Ovary (tissue), 9 donors: ENCODE measurements around the gene PRKCE. TPM values are rescaled to one million over a fixed set of nuclear protein-coding genes. Genes with fewer than 3 reads are reported as not detected.
A peak's percentile ranks its signal among the peaks of the same experiment; 100 is the strongest.

Experiments used
- DNase-seq, 5 donors: peaks; one replicate each; pipeline ENCODE4 v3.0.0-alpha.2; 2019 to 2020
- H3K27ac ChIP-seq, 2 donors: fragments of 200-600 bp; one replicate each; pipeline versions ENCODE4 v1.5.1 to v1.8.0; 2019 to 2022
- H3K27me3 ChIP-seq: fragments of 200-600 bp; one replicate; pipeline ENCODE4 v1.8.0; 2022
- H3K36me3 ChIP-seq: fragments of 200-600 bp; sonication (generic); one replicate; pipeline ENCODE4 v1.5.1; 2019
- H3K4me1 ChIP-seq: one replicate; pipeline ENCODE4 v1.8.1; 2013; ENCODE audit warnings: mild to moderate bottlenecking, moderate library complexity; ENCODE audit not compliant: insufficient read depth
- H3K4me3 ChIP-seq: fragments of 200-600 bp; sonication (generic); one replicate; pipeline ENCODE4 v1.5.1; 2017
- H3K9me3 ChIP-seq, 2 donors: fragments of 200-600 bp in 1 of 2; sonication (generic) in 1 of 2; one replicate each; pipeline versions ENCODE4 v1.5.1 to v1.8.1; 2013 to 2019; ENCODE audit warnings: mild to moderate bottlenecking in 1 of 2, moderate library complexity in 1 of 2
- CTCF ChIP-seq, 3 donors: fragments of 450-650 bp in 2 of 3; fragments of 200-600 bp in 1 of 3; IDR thresholded peaks; one replicate each; pipeline versions ENCODE4 v1.5.1 to v1.8.0; 2016 to 2022; ENCODE audit warnings: antibody characterized with exemption in 3 of 3, mild to moderate bottlenecking in 1 of 3
- EP300 ChIP-seq: sonication (generic); formaldehyde crosslinking; IDR thresholded peaks from one replicate; pipeline ENCODE4 v1.6.1; 2017; ENCODE audit warnings: antibody characterized with exemption
- POLR2A ChIP-seq: fragments of 450-650 bp; IDR thresholded peaks from one replicate; pipeline ENCODE4 v1.6.1; 2017; ENCODE audit warnings: antibody characterized with exemption, mild to moderate bottlenecking, moderate library complexity
- WGBS, 3 donors: extraction: QIAGEN DNeasy Blood & Tissue Kit in 1 of 3; methylation state at CpG; one replicate each; pipeline versions ENCODE4 v1.1.5 to v1.1.7; 2013 to 2017; 5-methylcytosine and 5-hydroxymethylcytosine counted together
- intact Hi-C, 4 donors: fragments of 100-400 bp; cut with DNase I; formaldehyde crosslinking; loops; one replicate each; pipeline versions ENCODE4 v1.11.0 to v1.15.1; 2022 to 2023
- polyA plus RNA-seq, 2 donors: library from polyadenylated mRNA; stranded (reverse); fragments of 200-250 nt in 1 of 2; fragments of 350-450 nt in 1 of 2; fragmentation: Illumina TruSeq in 1 of 2; extraction: RNeasy Lipid Tissue Mini Kit (QIAGEN cat#74804) in 1 of 2; gene quantifications; one replicate each; pipeline ENCODE4 v1.2.3, GENCODE V29; 2013 to 2014
- total RNA-seq, 7 donors: library from RNA; depleted of rRNA in 2 of 7; stranded (reverse); fragments of >200 nt in 2 of 7; fragmentation: NEBNext Ultra II Directional in 3 of 7; extraction: Animal tissue kit (Norgen Biotek cat#: 25700) in 3 of 7; gene quantifications; one replicate each; pipeline versions ENCODE4 v1.1.0 to v1.2.4, GENCODE V29; 2016 to 2023
- donor health status: DM: no; HTN: no; CAD: no; lungs with moderate emphysema.
- donor health status: DM: no; HTN: no; CAD: no.
- donor health status: Bipolar disorder and iron deficiency.
- donor health status: DM: yes; HTN: yes; CAD: no.
- donor health status: DM: no; HTN: no; CAD: no.
- donor health status: DM: yes; HTN: yes; CAD: no.

Gene PRKCE
- total and polyA plus RNA-seq, 9 donors = 3.1 to 22.8 (median 12.8) TPM

DNA sequence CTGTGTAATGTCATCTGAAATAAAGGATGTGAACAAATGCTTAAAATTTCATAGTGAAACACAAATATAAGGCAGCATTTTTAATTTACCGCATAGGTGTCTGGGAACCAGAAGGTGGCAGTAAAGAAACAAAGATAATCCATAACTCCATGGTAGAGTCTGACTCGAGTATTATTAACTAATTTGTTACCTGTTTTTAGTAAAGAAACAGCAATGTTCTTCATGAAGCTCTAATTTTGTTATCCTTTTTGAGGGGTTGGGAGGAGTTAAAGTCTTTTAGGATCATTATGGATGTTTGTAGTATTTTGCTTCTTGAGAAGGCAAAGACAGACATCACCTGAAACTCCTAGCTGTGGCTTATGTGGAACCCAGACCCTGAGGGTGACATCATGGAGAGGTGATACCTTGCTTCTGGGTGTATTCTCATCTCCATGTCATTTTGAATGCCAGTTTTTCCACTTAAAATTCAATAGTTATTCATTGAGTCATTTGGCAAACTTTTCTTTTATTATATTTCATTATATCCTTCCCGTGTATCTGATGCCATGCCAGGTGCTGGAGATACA is 359.5 kb downstream of the PRKCE start:
- Histone ChIP-seq H3K9me3 (no peaks in the 10 kb centered on the region), H3K27ac (no peak overlapping the region), H3K4me3 (no peak overlapping the region), H3K4me1 (no peaks in the 10 kb centered on the region), H3K27me3 (no peaks in the 10 kb centered on the region), H3K36me3 (no peaks in the 10 kb centered on the region)
- 29 to 34% (median 32%) methylated on average over 3 of the region's 3 CpGs for WGBS, 3 donors
- DNase-seq = no peak
- intact Hi-C loops = loop anchor here in 2 of 4 donors (5.0 to 10.0 kb wide), 2 partner anchors 351 to 354 kb away; no protein-coding TSS in a partner anchor
- no peak for TF ChIP-seq EP300
- TF ChIP-seq CTCF (IDR thresholded peaks at IDR 0.05) = peak; percentile 48 to 60 (median 54)
- no peak for TF ChIP-seq POLR2A

DNA sequence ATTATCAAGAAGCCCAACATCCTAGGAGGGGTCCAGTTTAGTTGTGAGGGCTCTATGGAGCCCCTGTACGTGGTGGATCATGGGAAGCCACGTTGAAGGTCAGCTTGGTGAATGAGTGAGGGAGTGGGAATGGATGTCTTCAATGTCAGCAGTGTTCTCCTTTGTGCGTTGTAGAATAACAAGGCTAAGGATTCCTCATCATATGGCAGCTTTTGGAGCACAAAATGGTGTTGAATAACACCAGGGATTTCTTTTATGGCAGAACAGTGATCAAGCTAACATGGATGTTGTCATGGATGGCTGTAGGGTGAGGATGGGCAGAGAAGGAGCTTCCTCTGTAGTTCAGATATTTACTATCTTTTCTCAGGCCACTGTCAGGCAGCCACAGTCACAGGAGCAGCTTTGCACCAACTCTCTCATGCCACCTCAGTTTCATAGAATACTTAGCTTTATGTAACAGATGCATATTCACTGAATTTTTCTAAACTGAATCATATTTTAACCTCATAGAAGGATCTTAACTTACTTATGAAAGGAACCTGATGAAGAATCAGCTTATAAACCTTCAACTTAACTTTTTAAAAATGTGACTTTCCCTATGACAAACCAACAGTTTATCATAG is 361.3 kb downstream of the PRKCE start:
- no peaks in the 10 kb centered on the region for H3K36me3 ChIP-seq
- no peak overlapping the region for H3K4me3 ChIP-seq
- TF ChIP-seq POLR2A (no peak), CTCF (IDR thresholded peaks at IDR 0.05) (no peak), EP300 (no peak)
- intact Hi-C loops = loop anchor here in 2 of 4 donors (5.0 to 10.0 kb wide), 2 partner anchors 350 to 352 kb away; no protein-coding TSS in a partner anchor
- no peak for DNase-seq
- WGBS, 3 donors = 52 to 60% (median 58%) methylated on average over 3 of the region's 3 CpGs
- H3K27me3 ChIP-seq = no peaks in the 10 kb centered on the region
- no peaks in the 10 kb centered on the region for H3K9me3 ChIP-seq
- H3K27ac ChIP-seq = no peak overlapping the region
- H3K4me1 ChIP-seq = no peaks in the 10 kb centered on the region

- Histone ChIP-seq H3K36me3 (no peaks in the 10 kb centered on the region), H3K4me1 (no peaks in the 10 kb centered on the region), H3K9me3 (no peaks in the 10 kb centered on the region), H3K27me3 (no peaks in the 10 kb centered on the region), H3K4me3 (no peak overlapping the region), H3K27ac (no peak overlapping the region)
- TF ChIP-seq POLR2A (no peak), EP300 (no peak)
- 93 to 98% (median 95%) methylated on average over 5 of the region's 5 CpGs for WGBS, 3 donors
- intact Hi-C loops = loop anchor here in 2 of 4 donors (5.0 to 10.0 kb wide), 2 partner anchors 349 to 351 kb away; no protein-coding TSS in a partner anchor
- no peak for DNase-seq
Measured at GRCh38 chr2:46013726-46014125, 362.3 kb downstream of the PRKCE start.

- Histone ChIP-seq H3K27ac (no peak overlapping the region), H3K4me3 (no peak overlapping the region), H3K36me3 (no peaks in the 10 kb centered on the region), H3K4me1 (no peaks in the 10 kb centered on the region), H3K9me3 (no peaks in the 10 kb centered on the region), H3K27me3 (no peaks in the 10 kb centered on the region)
- WGBS, 3 donors = 43 to 48% (median 44%) methylated on average over 6 of the region's 6 CpGs
- intact Hi-C loops = loop anchor here in 2 of 4 donors (5.0 to 10.0 kb wide), 2 partner anchors 347 to 350 kb away; no protein-coding TSS in a partner anchor
- DNase-seq = no peak
- no peak for TF ChIP-seq EP300
- no peak for TF ChIP-seq CTCF (IDR thresholded peaks at IDR 0.05)
- no peak for TF ChIP-seq POLR2A
Measured at GRCh38 chr2:46014911-46015654, 363.6 kb downstream of the PRKCE start.
